Stimulated activated CD4-positive, alpha-beta T cell treated with anti-CD3 and anti-CD28 coated beads, Interleukin-15, amount 100 ng/mL, for 1 hour (primary cell): ENCODE measurements around the gene NPPB.

ENCODE experiments used
- DNase-seq, 2 donors: peaks; one replicate each; pipeline ENCODE4 v3.0.0-alpha.2; 2020; ENCODE audit warnings: low read depth in 1 of 2, low spot score in 1 of 2

Gene NPPB

GRCh38 chr1:11835441-11836225 lies 23.1 kb downstream of the NPPB start:
- DNase-seq = no peak

GRCh38 chr1:11833900-11834299 lies 24.8 kb downstream of the NPPB start:
- DNase-seq = no peak

- no peak for DNase-seq
Measured at GRCh38 chr1:11833497-11833896, 25.2 kb downstream of the NPPB start.

- DNase-seq = no peak
Measured at GRCh38 chr1:11831945-11832725, 26.6 kb downstream of the NPPB start.

- DNase-seq = no peak
Measured at GRCh38 chr1:11828511-11828910, 30.2 kb downstream of the NPPB start.

- no peak for DNase-seq
Measured at GRCh38 chr1:11826946-11827345, 31.8 kb downstream of the NPPB start.

GRCh38 chr1:11825131-11825530 lies 33.6 kb downstream of the NPPB start:
- DNase-seq = no peak

GRCh38 chr1:11823366-11824137 lies 35.2 kb downstream of the NPPB start:
- no peak for DNase-seq

- no peak for DNase-seq
Measured at GRCh38 chr1:11822091-11822490, 36.7 kb downstream of the NPPB start.

- no peak for DNase-seq
Measured at GRCh38 chr1:11817192-11817591, 41.6 kb downstream of the NPPB start.

GRCh38 chr1:11813021-11813420 lies 45.7 kb downstream of the NPPB start:
- DNase-seq = no peak
